NCI-H345 (cell line): ENCODE measurements around the gene HES5.

Experiments
- DNase-seq: peaks from one replicate; lab custom pipeline; 2025; lab: John Stamatoyannopoulos, UW

Gene HES5

DNA sequence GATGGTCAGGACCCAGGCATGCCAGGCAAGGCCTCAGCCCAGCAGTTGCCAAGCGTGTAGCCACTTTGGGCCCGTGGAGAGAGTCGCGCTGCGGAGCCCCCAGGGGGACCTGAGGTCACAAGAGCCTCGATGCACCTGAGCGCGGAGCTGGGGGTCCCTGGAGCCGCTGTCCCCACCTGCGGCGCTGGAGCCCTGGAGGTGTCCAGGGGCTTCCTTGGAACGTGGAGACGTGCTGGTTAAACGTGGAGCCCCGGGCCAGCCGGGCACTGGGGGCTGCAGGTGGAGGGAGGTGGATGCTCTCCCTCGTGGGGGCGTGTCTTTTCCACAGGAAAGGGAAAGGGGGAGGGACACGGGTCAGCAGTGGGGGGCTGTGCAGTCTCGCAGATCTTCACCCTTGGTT, 50.9 kb downstream of the HES5 start:
- no peak for DNase-seq
